SW480 (cell line): Measurements from ENCODE around the gene PRIM2.
"Not testable (repeated sequence)": the region's sequence is repeated elsewhere in the genome, so short reads cannot be mapped to it uniquely, and the experiment has no call there.

Source experiments
- DNase-seq: peaks from one replicate; pipeline ENCODE4 v3.0.0-alpha.2; 2016; ENCODE audit warnings: low spot score

Gene PRIM2

DNA sequence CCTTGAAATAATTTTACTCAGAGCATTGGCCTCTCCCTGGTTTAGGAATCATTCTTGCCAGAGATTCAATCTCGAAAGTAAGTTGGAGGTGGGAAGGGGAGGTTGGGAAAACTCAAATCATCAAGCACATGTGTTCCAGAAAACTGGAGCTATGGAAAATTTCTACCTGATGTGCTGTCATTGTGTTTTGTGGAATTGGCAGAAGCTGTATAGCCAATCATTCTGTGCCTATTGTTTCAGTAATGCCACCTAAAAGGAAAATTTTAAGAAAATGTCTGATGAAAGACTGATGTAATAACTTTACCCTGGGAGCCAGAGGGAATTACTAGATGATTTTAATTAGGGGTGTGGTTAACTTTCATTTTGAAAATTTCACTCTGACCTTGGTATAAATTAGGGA, 187.8 kb downstream of the PRIM2 start:
- DNase-seq = peak; percentile 1

DNA sequence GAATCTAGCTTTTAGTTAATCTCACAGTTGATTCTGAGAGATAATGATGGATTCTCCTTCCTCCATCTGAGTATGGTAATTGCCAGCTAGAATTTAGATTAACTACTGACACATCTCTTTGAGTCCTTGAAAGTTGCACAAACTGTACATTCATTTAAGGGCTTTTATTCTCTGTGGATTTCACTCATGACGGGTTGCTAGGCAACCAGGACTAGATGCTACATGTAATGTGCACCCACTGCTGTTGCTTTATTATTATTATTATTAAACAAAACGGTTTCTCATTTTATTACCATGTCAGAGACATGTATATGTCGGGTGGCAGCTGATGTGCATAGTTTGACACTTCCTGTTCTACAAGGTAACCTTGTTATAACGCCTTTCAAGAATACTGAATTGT, 193.0 kb downstream of the PRIM2 start:
- DNase-seq = not testable (repeated sequence)

DNA sequence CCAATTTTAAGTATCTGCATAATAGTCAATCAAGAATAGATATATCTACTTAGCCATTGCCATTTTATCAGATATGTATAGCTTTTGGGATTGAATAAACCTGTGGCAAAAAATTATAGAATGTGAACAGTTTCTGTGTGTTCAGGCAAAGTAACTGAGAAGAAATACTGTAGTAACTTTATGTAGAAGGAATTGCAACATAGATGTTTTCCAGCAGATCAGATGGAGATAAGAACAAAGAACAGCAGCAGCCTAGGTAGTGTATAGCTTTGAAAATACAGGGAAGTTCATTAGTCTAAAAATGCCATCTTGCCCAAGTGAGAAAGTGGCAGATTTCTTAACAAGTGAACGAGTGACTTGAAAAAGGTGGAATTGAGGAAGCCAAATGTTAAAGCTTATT, 197.7 kb downstream of the PRIM2 start:
- DNase-seq = not testable (repeated sequence)

DNA sequence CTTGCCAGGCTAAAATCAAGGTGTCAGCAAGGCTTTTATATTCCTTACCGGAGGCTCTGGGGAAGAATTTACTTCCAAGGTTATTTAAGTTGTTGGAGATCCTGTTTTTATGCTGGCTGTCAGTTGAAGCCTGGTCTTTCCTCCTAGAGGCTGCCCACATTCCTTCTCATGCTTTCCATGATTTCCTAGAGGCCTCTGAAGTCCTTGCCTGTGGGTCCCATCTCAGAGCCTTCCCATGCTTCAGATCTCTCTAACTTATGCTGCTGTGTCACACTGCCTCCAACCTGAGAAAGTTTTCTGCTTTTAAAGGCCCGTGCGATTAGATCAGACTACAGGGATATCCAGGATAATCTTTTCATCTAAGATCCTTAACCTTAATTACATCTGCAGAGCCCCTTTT, 198.4 kb downstream of the PRIM2 start:
- not testable (repeated sequence) for DNase-seq

DNA sequence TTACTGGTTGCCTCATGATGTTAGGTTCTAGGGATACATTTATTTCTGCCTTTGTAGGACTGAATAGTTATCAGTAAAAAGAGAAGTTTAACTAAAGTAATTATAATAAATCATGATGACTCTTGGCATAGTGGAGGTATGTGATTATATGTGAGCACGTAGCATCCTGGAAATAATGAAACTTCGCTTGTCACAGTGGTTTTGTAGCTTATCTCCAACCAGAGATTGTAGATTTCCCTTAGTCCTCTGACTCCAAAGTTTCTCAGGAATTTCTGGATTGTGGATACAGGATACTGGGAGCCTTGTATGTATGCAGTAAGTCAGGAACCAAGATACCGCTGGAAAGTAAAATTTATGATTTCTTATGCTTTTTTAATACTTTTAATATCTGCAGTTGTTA, 199.3 kb downstream of the PRIM2 start:
- not testable (repeated sequence) for DNase-seq

DNA sequence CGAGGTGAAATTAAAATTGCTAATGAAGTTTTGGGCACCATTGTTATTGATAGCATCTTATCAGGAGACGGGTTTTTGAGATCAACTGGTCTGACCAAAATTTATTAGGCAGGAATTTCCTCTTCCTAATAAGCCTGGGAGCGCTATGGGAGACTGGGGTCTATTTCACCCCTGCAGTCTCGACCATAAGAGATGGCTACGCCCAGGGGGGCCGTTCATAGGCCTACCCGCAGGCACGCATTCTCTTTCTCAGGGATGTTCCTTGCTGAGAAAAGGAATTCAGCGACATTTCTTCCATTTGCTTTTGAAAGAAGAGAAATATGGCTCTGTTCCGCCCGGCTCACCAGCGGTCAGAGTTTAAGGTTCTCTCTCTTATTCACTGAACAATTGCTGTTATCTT, 201.8 kb downstream of the PRIM2 start:
- not testable (repeated sequence) for DNase-seq

DNA sequence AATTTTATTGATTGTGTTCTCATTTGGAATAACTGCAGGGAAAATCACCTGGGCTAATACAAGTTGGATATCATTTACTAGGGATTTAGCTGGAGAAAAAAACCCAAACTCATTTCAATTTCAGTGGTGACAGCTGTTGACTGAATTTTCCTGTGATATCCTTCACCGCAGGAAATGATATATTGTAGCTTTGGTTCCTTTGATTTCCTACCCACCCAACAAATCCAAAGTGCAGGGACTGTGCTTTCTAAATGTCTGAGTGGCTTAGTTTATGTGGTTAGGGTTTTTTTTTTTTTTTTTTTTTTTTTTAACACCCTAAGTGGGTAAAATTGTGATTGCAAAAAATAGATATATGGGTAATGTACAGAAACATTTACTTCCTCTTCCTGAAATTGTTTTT, 203.7 kb downstream of the PRIM2 start:
- peak; percentile 0 for DNase-seq

DNA sequence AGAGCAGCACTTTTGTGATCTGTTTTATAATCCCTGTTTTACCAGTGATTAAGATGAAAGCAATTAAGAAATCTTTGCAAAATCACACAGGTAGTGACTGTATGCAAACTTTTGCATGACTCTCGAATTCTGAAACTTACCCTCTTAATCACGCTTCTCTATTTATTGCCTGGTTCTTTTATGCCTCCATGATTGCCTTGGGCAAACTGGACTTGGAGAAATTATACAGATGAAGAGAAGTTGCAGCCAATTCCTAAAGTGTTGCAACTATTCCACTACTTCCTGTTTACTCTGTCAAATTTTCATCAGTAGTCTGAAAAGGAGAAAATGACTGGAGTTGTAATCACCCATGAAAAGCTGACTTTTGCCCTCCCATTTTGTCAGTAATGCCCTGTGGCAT, 205.8 kb downstream of the PRIM2 start:
- not testable (repeated sequence) for DNase-seq

DNA sequence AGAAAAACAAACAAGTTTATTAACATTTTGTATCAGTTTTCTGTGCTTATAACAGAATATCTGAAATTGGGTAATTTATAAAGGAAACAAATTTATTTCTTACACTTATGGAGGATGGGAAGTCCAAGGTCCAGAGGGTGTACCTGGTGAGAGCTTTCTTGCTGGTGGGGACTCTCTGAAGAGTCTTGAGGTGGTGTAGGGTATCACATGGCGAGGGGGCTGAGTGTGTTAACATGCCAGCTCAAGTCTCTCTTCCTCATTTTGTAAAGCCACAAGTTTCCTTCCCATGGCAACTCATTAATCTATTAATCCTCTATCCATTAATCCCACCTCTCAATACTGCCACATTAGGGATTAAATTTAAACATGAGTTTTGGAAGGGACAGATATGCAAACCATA, 212.3 kb downstream of the PRIM2 start:
- DNase-seq = not testable (repeated sequence)

DNA sequence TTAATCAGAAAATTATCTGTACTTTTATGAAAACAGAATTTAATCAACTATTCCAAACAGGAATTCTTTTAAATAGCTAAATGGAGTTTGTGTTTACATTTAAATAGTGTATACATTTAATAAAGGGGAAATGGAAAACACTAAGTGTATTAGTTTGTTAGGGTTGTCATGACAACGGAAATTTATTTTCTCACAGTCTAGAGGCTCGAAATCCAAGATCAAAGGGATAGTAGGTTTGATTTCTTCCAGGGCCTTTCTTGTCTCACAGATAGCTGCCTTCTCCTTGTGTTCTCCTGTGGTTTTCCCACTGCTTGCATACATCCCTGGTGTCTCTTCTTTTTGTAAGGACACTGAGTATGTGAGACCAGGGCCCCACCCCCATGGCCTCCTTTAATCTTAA, 215.2 kb downstream of the PRIM2 start:
- not testable (repeated sequence) for DNase-seq

DNA sequence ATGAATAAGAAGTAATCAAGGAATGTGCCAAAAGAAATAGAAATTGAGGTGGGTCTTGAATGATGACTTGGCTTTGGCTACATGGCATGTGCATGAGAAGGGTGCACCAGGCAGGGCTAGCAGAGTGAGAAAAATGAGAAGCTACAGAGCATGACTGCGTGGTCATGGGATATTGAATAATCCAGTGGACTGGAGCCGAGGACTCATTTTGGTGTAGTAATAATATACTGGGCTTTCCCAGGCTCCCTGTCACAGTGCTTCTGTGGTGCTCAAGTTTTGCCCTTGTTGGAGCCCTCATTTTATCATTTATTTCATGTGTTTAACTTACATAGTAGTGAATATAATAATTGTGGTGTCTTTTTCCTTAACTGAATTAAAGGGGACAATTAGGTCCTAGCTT, 217.7 kb downstream of the PRIM2 start:
- DNase-seq = not testable (repeated sequence)

DNA sequence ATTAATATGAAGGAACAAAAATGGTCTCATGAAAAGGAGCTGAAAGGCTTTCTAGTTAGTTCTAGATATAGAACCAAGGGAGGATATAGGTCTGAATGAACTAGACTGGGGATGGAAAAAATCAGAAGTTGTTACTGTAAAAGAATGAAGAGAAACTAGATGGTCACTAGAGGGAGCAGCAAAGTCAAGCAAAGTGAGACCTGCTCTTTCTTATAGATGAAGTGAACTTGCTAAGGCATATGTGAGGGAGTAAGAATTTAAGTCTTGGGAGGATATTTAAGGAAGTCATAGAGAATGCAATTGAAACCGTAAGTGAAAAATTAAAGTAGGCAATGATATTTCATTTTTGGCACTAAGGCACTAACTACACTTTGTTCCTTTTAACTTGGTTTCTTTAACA, 218.6 kb downstream of the PRIM2 start:
- DNase-seq = peak; percentile 9

DNA sequence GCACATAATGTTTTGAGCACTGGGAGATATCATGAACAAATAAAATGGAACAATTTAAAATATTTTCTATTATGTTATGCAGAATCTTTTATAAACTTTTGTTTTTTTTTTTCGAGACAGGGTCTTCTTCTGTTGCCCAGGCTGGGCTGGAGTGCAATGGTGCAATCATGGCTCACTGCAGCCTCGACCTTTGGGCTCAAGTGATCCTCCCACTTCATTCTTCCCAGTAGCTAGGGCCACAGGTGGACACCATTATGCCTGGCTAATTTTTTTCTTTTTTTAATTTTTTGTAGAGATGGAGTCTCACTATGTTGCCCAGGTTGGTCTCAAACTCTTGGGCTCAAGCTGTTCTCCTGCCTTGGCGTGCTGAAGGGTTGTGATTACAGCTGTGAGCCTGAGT, 220.5 kb downstream of the PRIM2 start:
- DNase-seq = not testable (repeated sequence)

DNA sequence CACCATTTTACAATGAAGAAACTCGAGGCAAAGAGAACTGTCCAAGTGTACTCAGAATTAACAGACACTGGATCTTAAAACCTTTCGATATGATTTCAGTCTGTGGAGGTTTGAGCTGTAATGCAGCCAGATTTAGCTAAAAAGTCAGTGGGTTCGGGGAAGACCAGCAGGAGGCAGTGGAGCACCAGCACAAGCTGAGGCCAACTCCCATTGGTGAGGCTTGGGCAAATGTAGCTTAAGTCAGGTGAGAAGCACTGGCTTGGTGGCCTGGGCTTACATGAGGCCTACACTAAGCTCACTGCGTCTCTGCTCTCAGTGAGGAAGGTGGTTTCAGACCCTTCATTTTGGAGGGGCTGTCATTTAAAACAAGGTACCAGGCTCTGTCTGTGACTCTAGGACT, 234.5 kb downstream of the PRIM2 start:
- not testable (repeated sequence) for DNase-seq

DNA sequence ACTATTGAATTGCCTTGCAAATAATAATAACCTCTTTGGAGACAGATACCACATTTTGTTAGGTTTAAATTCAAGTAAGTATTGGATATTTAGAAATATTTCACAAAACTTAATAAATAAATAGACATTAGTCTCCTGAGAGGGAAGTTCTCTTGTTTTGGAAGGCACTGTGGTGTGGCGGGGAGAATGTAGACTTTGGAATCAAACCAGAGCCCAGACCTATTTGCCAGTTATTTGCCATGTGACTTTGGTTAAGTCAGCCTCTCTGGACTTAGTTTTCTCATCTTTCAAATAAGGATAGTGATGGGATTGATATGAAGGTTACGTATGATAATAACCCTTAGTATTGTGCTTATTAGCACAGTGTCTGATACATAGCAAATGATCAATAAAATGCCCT, 240.4 kb downstream of the PRIM2 start:
- DNase-seq = not testable (repeated sequence)

DNA sequence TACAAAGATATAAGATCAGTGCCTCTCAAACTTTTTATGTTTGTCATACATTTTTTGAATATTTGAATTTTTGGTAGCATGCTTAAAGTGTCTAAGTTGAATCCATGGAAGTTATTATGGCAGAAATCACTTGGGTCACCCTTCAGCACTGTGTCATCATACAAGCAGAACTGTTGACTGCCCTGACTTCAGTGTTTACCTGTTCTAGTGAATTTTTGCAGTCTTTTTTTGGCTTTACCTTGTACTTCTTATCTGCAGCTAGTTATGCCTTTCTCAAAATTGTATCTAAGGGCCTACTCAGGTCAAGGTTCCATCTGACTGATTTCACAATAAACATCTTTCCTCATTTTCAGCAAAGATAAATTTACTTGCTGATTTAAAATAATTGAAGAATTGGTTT, 241.7 kb downstream of the PRIM2 start:
- DNase-seq = not testable (repeated sequence)

DNA sequence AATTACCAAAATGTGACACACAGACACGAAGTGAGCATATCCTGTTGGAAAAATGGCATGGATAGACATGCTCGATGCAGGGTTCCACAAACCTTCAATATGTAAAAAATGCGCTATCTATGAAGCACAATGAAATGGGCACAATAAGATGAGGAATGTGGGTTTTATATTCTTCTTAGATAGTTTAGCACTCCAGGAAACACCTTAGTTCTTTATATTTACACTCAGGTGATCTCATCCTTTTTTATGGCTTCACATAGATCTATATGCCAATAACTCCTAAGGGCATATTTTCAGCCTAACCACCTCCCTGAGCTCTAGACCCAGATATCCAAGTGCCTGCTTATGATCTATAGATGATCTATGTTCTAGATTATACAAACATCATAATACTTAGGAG, 244.8 kb downstream of the PRIM2 start:
- DNase-seq = not testable (repeated sequence)

DNA sequence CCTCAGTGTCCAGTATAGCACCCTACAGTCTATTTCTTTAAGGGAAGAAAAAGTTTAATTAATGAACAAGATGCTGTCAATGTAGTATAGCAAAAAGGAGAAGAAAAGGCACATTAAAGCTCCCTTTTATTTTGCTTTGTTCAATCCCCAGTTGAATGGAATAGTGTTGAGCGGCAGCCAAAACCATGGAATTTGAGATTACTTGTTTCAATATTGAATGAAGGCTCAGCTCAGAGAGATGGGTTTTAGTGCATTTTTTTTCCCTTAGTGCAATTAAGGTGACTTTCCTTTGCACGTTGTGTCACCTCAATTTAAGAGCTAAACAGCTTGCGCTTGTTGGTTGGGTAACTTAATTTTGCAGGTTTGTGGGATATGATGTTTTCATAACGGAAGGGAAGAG, 254.7 kb downstream of the PRIM2 start:
- DNase-seq = not testable (repeated sequence)

DNA sequence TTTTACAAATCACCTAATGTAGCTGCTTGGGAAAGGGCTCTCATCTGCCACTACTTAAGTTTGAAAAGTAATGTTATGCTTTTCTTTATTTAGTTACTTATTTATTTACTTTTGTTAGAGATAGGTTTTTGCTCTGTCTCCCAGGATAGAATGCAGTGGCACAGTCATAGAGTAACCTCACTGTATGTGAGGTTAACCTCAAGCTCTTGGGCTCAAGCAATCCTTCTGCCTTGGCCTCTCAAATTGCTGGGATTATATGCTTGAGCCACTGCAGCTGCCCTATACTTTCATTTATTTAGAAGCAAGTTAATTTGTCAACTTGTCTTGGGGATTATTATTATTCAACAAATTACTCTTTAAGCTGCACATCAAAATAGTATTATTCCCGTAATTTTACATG, 255.4 kb downstream of the PRIM2 start:
- DNase-seq = not testable (repeated sequence)

DNA sequence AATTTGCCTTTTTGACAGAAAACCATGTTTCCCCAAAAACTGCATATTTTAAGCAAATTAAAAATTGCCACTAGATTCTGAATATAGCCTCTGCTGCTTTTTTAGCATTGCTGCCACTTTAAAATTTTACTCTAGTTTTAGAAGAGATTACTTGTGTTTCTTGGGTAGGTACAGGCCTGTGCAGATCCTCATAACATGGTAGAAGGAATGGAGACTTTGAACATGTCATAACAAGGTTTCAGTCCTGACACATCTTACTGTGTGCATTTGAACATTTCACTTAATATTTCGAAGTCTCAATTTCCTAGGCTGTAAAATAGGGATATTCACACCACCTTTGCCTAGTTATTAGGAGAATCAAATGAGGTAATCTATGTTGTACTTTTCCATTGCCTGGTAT, 259.6 kb downstream of the PRIM2 start:
- not testable (repeated sequence) for DNase-seq

DNA sequence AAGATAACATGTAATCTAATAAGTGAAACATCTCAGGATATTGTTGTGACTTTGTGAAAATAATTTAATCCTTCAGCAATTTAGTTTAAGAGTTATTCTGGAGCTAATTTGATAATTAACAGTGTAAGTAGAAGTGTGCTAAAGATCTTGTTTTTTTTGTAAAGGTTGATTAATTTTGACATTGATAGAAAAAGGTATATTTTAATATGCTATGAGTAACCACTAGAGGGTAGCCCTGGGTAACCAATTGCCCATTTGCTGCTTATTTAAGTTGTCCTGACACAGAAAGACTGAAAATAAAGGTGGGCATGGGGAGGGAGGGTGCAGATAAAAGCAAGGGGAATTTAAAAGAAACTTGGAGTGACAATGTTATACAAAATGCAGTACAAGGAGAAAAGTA, 262.1 kb downstream of the PRIM2 start:
- DNase-seq = not testable (repeated sequence)

DNA sequence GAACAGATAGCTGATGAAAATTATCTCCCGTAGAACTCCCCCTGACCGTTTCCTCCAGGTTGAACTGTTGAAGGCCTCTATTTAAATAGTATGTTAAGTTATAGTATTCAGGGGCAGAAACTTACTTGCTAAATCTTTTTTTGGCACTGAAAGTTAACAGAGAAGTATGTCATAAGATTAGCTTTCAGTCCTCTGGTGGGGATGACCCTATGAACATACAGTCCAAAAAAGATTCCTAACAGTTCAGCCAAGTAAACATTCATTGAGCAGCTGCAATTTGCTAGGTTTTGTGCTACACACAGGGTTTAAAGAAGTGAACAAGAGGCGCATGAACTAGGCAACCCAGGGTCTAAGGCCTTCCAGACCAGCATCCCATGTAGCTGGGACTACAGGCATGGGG, 264.2 kb downstream of the PRIM2 start:
- not testable (repeated sequence) for DNase-seq

DNA sequence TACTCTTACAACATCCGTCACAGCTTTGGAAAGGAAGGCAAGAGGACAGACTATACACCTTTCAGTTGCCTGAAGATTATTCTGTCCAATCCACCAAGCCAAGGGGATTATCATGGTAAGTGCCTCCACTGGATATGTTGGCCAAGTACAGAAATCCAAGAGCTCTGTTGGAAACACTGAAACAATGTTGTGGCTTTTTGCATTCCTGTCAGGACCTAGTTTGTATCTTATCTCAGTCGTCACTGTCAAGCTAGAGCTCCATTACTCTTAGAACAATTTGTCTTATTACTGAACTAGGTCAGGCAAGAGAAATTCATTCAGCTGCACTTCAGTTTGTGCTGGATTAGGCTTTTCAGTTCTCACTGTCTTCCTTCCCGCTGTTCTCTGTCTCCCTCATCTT, 283.7 kb downstream of the PRIM2 start:
- DNase-seq = not testable (repeated sequence)

DNA sequence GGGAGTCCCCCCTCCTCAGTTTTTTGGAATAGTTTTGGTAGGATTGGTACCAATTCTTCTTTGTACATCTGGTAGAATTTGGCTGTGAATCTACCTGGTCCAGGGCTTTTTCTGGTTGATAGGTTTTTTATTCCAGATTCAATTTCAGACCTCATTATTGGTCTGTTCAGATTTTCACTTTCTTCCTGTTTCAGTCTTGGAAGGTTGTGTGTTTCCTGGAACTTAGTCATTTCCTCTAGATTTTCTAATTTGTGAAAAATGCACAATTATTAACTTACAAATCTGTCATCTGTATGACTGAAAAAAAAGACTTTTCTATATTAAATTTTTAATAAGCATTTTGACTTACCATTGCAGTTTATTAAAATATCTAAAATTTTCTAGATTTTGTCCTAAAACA, 287.9 kb downstream of the PRIM2 start:
- not testable (repeated sequence) for DNase-seq

DNA sequence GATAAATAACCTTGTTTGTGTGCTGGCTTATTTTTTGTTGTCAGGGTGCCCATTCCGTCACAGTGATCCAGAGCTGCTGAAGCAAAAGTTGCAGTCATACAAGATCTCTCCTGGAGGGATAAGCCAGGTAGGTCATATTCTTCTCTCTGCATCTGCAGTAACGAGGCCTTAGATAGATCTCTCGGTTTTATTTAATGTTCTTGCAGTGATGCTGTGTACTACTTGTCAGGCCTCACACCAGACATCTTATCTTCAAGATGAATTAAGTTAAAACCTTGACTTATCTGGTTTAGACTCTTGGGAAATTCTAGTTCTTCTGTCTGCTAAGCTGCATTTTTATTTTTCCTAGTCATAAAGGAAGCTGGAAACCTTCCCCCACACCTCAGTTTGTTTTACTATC, 288.9 kb downstream of the PRIM2 start:
- not testable (repeated sequence) for DNase-seq
